HG03066 (cell line): ENCODE measurements around the gene ADAMTS12.

ENCODE experiments used
- ATAC-seq: cut with Tn5 transposase; IDR thresholded peaks from one replicate; pipeline ENCODE4 v1.9.1; 2021; ENCODE audit warnings: low read depth; ENCODE audit not compliant: unreplicated experiment

The ADAMTS12 gene

GRCh38 chr5:33725806-33726205, 166.0 kb downstream of the ADAMTS12 start:
- no peak for ATAC-seq

DNA sequence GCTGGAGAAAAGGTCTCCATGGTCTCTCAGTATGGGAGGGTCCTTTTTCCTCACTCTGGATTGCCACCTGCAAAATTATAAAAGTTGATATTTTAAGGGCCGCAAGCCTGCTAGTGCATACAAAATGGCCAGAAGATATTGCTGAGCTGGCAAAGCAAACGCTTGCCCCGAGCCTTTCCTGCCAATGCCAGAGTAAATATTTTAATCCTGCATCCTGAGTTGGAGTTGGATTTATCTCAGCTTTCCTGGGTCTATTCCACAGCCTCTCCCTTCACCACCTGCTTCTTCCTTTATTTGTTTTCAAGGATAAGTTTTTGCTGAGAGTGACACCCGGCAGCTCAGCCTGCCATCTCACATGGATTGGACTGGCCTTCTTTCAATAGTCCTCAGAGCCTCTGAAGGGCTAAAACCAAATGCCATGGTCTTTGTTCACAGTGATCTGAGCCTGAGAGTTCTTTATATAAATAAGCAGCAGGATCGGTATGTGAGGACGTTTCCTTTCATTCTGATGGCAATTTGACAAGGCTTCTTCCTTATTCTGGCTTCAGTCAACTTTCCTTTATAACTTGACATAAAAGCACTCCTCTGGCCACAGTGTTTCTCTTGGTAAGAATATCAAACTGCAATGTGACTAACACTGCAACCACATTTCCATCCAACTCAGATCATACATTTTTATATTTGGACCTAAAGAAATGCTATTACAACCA, 170.1 kb downstream of the ADAMTS12 start:
- no peak for ATAC-seq

GRCh38 chr5:33720176-33720575, 171.6 kb downstream of the ADAMTS12 start:
- no peak for ATAC-seq

DNA sequence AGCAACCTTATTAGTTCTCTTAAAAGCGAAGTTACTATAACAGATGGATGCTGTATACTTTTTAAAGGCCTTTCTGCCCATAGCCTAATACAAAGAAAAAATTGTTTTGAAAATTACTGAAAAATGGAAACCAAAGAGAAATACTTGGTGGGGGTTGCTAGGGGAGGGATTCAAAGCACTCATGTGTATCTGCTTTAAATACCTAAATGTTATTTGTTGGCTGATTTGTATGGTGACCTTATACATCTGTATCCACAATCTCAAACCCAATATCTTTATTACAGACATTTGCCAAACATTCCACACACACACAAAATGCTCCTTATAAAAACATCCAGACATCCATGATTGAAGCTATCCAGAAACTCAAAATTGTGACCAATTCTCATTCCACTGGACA, 172.0 kb downstream of the ADAMTS12 start:
- no peak for ATAC-seq

DNA sequence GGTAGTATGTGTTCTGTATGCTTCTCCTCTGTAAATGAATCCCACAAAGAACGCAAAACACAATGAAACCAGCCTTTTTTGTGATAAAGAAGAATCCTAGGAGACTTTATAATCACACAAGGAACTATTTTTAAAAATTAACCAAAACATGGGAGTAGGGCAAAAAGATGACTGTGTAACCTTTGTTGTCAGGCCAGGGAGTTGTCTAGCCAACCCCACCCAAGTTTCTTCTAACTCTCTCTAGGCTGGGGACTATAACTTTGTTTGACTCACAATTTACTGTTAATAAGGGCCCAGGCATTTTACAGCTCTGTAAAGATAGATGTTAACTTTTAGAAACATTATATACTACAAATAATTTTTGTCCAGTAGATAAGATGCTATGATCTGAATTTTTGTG, 176.1 kb downstream of the ADAMTS12 start:
- no peak for ATAC-seq

DNA sequence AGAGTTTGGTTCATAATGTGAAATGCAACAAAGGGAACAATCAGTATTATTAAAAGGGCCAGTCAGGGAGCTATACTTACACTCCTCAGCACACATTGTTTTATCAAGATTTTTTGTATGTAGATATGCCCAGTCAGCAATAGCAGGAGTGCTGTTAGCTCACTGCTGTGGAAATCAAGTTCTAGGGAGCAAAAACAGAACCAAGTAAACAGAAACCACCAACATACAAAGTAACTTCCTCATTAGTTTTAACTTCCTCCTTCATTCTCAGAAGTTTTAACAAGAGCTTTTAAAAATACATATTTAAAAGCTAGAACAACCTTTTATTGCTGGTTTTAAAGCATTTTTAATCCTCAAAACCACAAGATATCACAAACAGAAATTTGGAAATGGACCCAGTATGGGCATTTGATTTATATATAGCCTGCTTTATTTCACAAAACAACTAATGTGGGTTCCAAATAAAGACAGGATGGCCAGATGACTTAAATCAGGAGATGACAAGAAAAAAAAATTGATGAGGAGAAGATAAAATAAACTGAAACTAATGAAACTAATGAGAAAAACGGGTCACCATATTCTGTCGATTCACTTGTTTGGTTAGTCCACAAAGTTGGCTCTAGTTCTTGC, 178.5 kb downstream of the ADAMTS12 start:
- ATAC-seq: peak; percentile 76

- no peak for ATAC-seq
These were observed 179.1 kb downstream of the ADAMTS12 start for GRCh38 chr5:33712664-33713063.

DNA sequence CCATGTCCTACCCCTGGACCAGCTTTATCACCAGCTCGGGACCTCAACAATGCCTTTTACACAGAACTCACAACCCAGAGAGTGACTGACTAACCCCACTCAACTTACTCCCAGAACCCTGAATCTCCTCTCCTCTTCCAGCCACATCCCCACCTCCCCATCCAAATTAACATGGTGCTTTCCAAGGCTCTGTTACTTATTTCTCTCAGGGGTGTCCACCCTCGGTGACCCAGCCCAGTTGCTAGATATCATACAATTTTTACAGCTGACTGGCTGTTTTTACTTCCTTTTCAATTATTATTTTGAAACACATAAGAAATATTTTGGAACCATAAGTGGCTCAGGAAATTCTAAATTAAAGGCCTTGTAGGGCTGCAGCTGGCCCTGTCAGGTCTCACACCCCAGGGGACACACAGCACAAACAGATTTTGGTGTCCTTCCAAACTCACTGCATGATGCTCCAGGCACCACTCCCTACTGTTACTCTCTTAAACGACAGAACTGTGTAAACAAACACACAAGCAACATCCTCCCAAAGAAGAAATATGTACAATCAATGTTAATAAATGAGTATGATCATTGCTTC, 180.6 kb downstream of the ADAMTS12 start:
- ATAC-seq: no peak

DNA sequence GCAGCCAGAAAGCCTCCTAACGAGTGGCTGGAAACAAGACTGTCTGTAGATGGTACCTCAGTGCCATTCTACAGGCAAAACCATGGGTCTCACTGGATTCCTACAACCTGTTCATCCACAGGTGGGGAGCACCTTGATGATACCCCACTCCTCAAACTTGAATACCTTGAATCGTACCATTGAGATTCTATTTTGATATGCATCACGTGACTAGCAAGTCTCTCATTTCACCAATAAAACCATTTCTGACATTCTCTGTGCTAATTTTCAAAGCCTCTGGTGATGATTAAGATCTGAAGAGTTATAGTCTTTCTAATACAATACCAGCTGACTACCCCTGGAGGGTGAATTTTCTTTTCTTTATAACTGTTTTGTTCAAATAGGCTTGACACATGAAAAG, 188.9 kb downstream of the ADAMTS12 start:
- no peak for ATAC-seq

DNA sequence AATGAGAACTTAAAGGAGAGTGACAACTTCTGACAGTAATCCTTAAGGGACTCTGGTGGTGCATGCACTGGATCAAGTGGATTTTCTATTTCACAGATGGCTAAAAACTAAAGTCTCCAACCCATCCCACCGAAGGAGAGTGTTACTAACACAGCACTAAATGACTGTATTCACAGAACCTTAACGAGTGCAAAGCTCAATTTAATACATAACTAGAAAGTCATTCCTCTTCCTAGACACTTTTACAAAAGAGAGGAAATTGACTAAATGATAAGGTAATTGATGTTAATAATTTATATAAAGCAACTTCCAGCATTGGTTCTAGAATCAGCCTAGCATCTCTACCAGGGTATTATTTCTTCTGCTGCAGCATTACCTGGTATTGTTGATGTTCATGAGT, 189.8 kb downstream of the ADAMTS12 start:
- ATAC-seq: no peak

DNA sequence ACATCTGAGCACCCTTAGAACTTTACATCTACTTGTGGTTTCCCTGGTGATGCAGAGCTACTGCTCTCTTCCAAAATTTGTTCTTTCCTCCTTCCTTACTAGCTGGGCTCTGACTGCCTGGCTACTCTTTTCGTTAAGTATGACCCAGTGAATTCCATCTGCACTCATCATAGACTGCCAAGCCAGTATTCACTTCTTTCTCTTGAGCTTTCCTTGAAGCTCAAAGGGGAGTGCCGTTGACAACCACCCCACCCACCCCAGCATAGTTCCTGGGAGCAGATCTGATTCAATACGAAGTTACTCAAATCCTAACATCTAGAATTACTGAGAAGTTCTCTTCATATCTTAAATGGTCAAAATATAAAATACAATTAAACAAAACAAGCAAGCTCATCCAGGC, 190.5 kb downstream of the ADAMTS12 start:
- no peak for ATAC-seq

GRCh38 chr5:33696411-33696810, 195.4 kb downstream of the ADAMTS12 start:
- ATAC-seq: no peak

DNA sequence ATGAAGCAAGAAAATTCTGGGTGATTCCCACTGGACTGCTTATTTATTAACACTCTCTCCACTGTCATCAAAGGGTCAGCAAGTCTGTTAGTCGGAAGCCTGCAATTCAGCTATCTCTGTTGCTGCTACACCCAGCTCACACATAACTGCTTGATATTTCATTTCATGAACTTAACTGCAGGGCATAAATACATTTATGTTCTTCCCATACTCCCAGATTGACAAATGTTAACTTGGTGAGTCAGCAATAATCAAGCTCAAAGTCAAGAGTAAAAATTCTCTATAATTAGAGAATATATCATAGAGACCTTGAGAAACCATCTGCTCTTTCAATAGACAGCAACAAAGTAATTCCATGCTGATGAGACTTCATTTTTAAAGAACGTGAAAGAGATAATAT, 198.8 kb downstream of the ADAMTS12 start:
- no peak for ATAC-seq

DNA sequence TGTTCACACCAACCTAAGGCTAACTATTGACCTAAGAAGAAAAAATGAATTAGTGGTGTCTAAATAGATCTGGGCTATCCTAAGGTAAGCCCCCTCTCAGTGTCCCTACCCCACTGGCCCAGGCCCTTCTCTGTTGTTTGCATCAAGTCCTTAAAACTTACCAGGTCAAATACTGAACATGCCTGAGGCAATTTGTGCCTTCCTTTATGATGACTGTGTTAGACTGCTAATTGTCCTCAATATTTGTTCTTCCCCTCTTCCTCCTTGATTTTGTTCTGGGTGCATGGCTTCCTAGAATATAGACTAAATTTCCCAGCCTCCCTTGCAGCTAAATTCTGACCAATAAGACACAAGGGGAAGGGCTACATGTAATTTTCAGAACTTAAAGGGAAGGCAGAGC, 199.9 kb downstream of the ADAMTS12 start:
- no peak for ATAC-seq

GRCh38 chr5:33690374-33691135, 201.2 kb downstream of the ADAMTS12 start:
- no peak for ATAC-seq

GRCh38 chr5:33688526-33688925, 203.3 kb downstream of the ADAMTS12 start:
- no peak for ATAC-seq

GRCh38 chr5:33688066-33688465, 203.7 kb downstream of the ADAMTS12 start:
- no peak for ATAC-seq

DNA sequence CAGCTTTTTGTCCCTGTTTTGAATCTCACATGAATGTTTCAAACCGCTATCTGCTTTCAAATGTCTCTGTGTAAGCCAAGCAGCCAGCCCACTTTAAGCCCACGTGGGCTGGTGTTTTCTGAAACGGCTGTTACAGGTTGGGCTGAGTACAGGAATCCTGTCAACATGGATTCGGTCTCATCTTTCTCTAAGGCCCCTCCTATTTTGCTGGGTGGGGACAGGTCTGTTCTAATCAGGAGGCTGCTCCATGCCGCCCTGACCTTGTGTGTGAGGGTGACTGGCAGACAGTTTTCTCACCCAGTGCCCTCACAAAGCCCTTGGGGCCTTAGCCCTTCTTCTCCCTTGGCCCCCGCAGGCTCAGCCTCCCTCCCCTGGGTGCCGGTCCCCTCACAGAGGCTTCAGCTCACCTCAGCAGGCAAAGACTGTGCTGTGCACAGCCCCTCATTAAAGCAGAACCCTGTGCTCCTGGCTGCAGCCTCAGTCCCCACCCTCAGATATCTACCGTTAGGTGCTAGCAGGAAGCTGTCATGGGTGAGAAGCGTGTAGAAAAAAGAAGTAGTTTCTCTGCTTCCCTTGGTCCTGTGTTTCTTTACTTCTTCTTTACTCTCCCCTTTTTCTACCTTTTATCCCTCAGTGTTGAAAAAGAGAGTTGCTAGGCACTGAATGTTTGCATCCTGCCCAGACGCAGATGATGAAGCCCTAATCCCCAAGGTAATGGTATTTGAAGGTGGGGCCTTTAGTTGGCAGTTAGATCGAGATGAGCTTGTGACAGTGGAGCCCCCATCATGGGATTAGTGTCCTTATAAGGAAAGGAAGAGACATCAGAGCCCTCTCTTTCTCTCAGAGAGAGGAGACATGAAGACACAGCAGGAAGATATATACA, 205.7 kb downstream of the ADAMTS12 start:
- no peak for ATAC-seq

GRCh38 chr5:33684496-33685159, 207.2 kb downstream of the ADAMTS12 start:
- ATAC-seq: no peak

DNA sequence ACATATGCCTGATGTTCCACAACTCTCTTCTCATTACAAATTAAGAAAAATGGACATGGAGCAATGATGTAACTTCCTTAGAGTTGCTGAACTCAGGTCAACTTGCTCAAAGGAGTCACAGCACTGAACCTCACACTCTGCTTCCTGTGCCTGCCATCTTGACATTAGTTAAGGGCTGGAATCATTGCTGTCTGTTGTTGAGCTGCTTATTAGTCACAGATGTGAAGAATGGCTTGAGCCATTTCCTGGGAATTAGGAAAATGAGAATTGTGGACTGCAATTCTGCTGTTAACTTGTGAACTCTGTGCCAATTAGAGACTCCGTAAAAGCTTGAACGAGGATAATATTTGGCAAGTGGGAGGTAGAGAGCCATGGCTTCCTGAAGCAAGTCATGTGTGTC, 212.0 kb downstream of the ADAMTS12 start:
- no peak for ATAC-seq
